Mammary epithelial cell (primary cell): ENCODE results near the gene MYBBP1A.

Experiments used
- CTCF ChIP-seq, 2 donors: IDR thresholded peaks in 1 of 2; conservative IDR thresholded peaks in 1 of 2; 2 replicates each; pipeline ENCODE4 v1.5.1; 2011 to 2012; ENCODE audit warnings: inconsistent platforms in 2 of 2, low read length in 2 of 2, mild to moderate bottlenecking in 2 of 2, control low read depth in 1 of 2, low read depth in 1 of 2; ENCODE audit not compliant: insufficient read depth in 1 of 2; ENCODE audit errors: extremely low read depth in 1 of 2
- EZH2 ChIP-seq: IDR thresholded peaks from 2 replicates; pipeline ENCODE4 v1.6.1; 2012; ENCODE audit warnings: low read length, inconsistent platforms, borderline replicate concordance

- no peak for TF ChIP-seq CTCF (conservative IDR thresholded peaks at IDR 0.05 in 1 of 2, IDR thresholded peaks at IDR 0.05 in 1 of 2; ENCODE audit: extremely low read depth in 1 of 2, insufficient read depth in 1 of 2, low read depth in 1 of 2, low read length in 2 of 2)
- TF ChIP-seq EZH2, result no peak
These were observed 10.8 kb downstream of the MYBBP1A start for GRCh38 chr17:4544135-4544950.
